ENCODE data around the gene DDX24. TPM values are rescaled to one million over a fixed set of nuclear protein-coding genes. Genes with fewer than 3 reads are reported as not detected.
A peak's percentile ranks its signal among the peaks of the same experiment; 100 is the strongest.

The DDX24 gene
- 100 to 1,000 TPM; 222 to 241 TPM for total RNA-seq

GRCh38 chr14:94080621-94081385 lies at the start of gene DDX24, which contains the start of gene IFI27L1:
TSS of gene DDX24 (minus strand) at chr14:94081202. CDS start at chr14:94079742, 1,460 bp downstream.
TSS of gene IFI27L1 (plus strand) at chr14:94081310. CDS start at chr14:94096938, 15,628 bp downstream.
- H3K9me3 Mint-ChIP-seq: no peaks in the 10 kb centered on the region
- H3K36me3 Mint-ChIP-seq (ENCODE audit: low read depth): peaks cover 59% of the 10 kb centered on the region
- ATAC-seq (replicated peaks): peak; percentile 98
- H3K27ac Mint-ChIP-seq: peak within 1 kb of the TSS; percentile 99
- peak within 1 kb of the TSS; percentile 87 for H3K4me3 Mint-ChIP-seq
- H3K4me1 Mint-ChIP-seq: peaks cover 31% of the 10 kb centered on the region
- H3K27me3 Mint-ChIP-seq: no peaks in the 10 kb centered on the region

- Mint-ChIP-seq H3K27me3 (no peaks in the 10 kb centered on the region), H3K4me3 (peak overlapping the region; percentile 94), H3K36me3 (ENCODE audit: low read depth) (no peaks in the 10 kb centered on the region), H3K4me1 (peaks cover 16% of the 10 kb centered on the region), H3K27ac (peak overlapping the region; percentile 74), H3K9me3 (no peaks in the 10 kb centered on the region)
- peak; percentile 67 for ATAC-seq (replicated peaks)
Measured at GRCh38 chr14:94129758-94130414, 48.9 kb upstream of the DDX24 start.

GRCh38 chr14:94129111-94129757 lies 48.2 kb upstream of the DDX24 start, which contains the start of gene IFI27L2:
TSS of gene IFI27L2 (minus strand) at chr14:94129604. CDS start at chr14:94129564, 40 bp downstream.
- ATAC-seq (replicated peaks): peak; percentile 98
- Mint-ChIP-seq H3K9me3 (no peaks in the 10 kb centered on the region), H3K4me1 (peaks cover 16% of the 10 kb centered on the region), H3K27me3 (no peaks in the 10 kb centered on the region), H3K27ac (peak within 1 kb of the TSS; percentile 74), H3K4me3 (peak within 1 kb of the TSS; percentile 94), H3K36me3 (ENCODE audit: low read depth) (no peaks in the 10 kb centered on the region)

- Mint-ChIP-seq H3K27ac (peak overlapping the region; percentile 74), H3K4me1 (peaks cover 16% of the 10 kb centered on the region), H3K4me3 (peak overlapping the region; percentile 94), H3K9me3 (no peaks in the 10 kb centered on the region), H3K27me3 (no peaks in the 10 kb centered on the region), H3K36me3 (ENCODE audit: low read depth) (no peaks in the 10 kb centered on the region)
- ATAC-seq (replicated peaks): no peak
Measured at GRCh38 chr14:94128216-94128839, 47.3 kb upstream of the DDX24 start.

GRCh38 chr14:94127330-94127729 lies 46.3 kb upstream of the DDX24 start:
- H3K9me3 Mint-ChIP-seq: peaks cover 4% of the 10 kb centered on the region
- H3K27me3 Mint-ChIP-seq: no peaks in the 10 kb centered on the region
- H3K27ac Mint-ChIP-seq: peak overlapping the region; percentile 70
- H3K4me1 Mint-ChIP-seq: peaks cover 16% of the 10 kb centered on the region
- no peak for ATAC-seq (replicated peaks)
- peak overlapping the region; percentile 94 for H3K4me3 Mint-ChIP-seq
- H3K36me3 Mint-ChIP-seq (ENCODE audit: low read depth): no peaks in the 10 kb centered on the region

GRCh38 chr14:94126800-94127199 lies 45.8 kb upstream of the DDX24 start:
- ATAC-seq (replicated peaks): no peak
- Mint-ChIP-seq H3K27me3 (no peaks in the 10 kb centered on the region), H3K4me1 (peaks cover 16% of the 10 kb centered on the region), H3K4me3 (no peak overlapping the region), H3K36me3 (ENCODE audit: low read depth) (no peaks in the 10 kb centered on the region), H3K27ac (peak overlapping the region; percentile 70), H3K9me3 (peaks cover 7% of the 10 kb centered on the region)

GRCh38 chr14:94126419-94126677 lies 45.3 kb upstream of the DDX24 start:
- H3K27ac Mint-ChIP-seq: peak overlapping the region; percentile 7
- no peaks in the 10 kb centered on the region for H3K27me3 Mint-ChIP-seq
- H3K4me3 Mint-ChIP-seq: no peak overlapping the region
- peaks cover 16% of the 10 kb centered on the region for H3K4me1 Mint-ChIP-seq
- peaks cover 10% of the 10 kb centered on the region for H3K9me3 Mint-ChIP-seq
- H3K36me3 Mint-ChIP-seq (ENCODE audit: low read depth): no peaks in the 10 kb centered on the region
- ATAC-seq (replicated peaks): no peak

GRCh38 chr14:94125659-94126418 lies 44.8 kb upstream of the DDX24 start:
- no peak overlapping the region for H3K4me3 Mint-ChIP-seq
- no peaks in the 10 kb centered on the region for H3K36me3 Mint-ChIP-seq (ENCODE audit: low read depth)
- peaks cover 12% of the 10 kb centered on the region for H3K9me3 Mint-ChIP-seq
- H3K27me3 Mint-ChIP-seq: peaks cover 1% of the 10 kb centered on the region
- peaks cover 16% of the 10 kb centered on the region for H3K4me1 Mint-ChIP-seq
- peak overlapping the region; percentile 7 for H3K27ac Mint-ChIP-seq
- ATAC-seq (replicated peaks): no peak

- Mint-ChIP-seq H3K27me3 (peaks cover 3% of the 10 kb centered on the region), H3K27ac (no peak overlapping the region), H3K36me3 (ENCODE audit: low read depth) (no peaks in the 10 kb centered on the region), H3K4me1 (peaks cover 9% of the 10 kb centered on the region), H3K4me3 (no peak overlapping the region), H3K9me3 (peaks cover 16% of the 10 kb centered on the region)
- ATAC-seq (replicated peaks): no peak
Measured at GRCh38 chr14:94124582-94125377, 43.8 kb upstream of the DDX24 start.

GRCh38 chr14:94123868-94124267 lies 42.9 kb upstream of the DDX24 start:
- no peak overlapping the region for H3K4me3 Mint-ChIP-seq
- ATAC-seq (replicated peaks): no peak
- H3K4me1 Mint-ChIP-seq: peaks cover 6% of the 10 kb centered on the region

GRCh38 chr14:94123296-94123695 lies 42.3 kb upstream of the DDX24 start:
- Mint-ChIP-seq H3K27me3 (peaks cover 3% of the 10 kb centered on the region), H3K27ac (no peak overlapping the region), H3K4me3 (no peak overlapping the region), H3K36me3 (ENCODE audit: low read depth) (no peaks in the 10 kb centered on the region), H3K9me3 (peaks cover 20% of the 10 kb centered on the region), H3K4me1 (no peaks in the 10 kb centered on the region)
- ATAC-seq (replicated peaks): no peak

More at GRCh38 chr14:94123868-94124267, 42.9 kb upstream of the DDX24 start:
- H3K27ac Mint-ChIP-seq: no peak overlapping the region
- peaks cover 3% of the 10 kb centered on the region for H3K27me3 Mint-ChIP-seq
- H3K9me3 Mint-ChIP-seq: peaks cover 20% of the 10 kb centered on the region
- H3K36me3 Mint-ChIP-seq (ENCODE audit: low read depth): no peaks in the 10 kb centered on the region

GRCh38 chr14:94122438-94122837 lies 41.4 kb upstream of the DDX24 start:
- Mint-ChIP-seq H3K27ac (no peak overlapping the region), H3K9me3 (peaks cover 20% of the 10 kb centered on the region), H3K4me1 (no peaks in the 10 kb centered on the region), H3K4me3 (no peak overlapping the region), H3K27me3 (peaks cover 7% of the 10 kb centered on the region), H3K36me3 (ENCODE audit: low read depth) (no peaks in the 10 kb centered on the region)
- no peak for ATAC-seq (replicated peaks)

GRCh38 chr14:94121485-94121884 lies 40.5 kb upstream of the DDX24 start:
- no peaks in the 10 kb centered on the region for H3K4me1 Mint-ChIP-seq
- H3K27me3 Mint-ChIP-seq: peaks cover 7% of the 10 kb centered on the region
- H3K4me3 Mint-ChIP-seq: no peak overlapping the region
- H3K9me3 Mint-ChIP-seq: peaks cover 20% of the 10 kb centered on the region
- no peak overlapping the region for H3K27ac Mint-ChIP-seq
- H3K36me3 Mint-ChIP-seq (ENCODE audit: low read depth): no peaks in the 10 kb centered on the region
- no peak for ATAC-seq (replicated peaks)

Data from activated T-helper 17 cell treated with anti-CD3 and anti-CD28 coated beads, Interleukin-2, amount 50 U/mL, for 72 hours (primary cell).